GM03348 (cell line): ENCODE data around the gene KIAA0040.

Source experiments
- DNase-seq: peaks from one replicate; pipeline ENCODE4 v3.0.0; 2012; ENCODE audit warnings: low spot score

Gene KIAA0040

DNA sequence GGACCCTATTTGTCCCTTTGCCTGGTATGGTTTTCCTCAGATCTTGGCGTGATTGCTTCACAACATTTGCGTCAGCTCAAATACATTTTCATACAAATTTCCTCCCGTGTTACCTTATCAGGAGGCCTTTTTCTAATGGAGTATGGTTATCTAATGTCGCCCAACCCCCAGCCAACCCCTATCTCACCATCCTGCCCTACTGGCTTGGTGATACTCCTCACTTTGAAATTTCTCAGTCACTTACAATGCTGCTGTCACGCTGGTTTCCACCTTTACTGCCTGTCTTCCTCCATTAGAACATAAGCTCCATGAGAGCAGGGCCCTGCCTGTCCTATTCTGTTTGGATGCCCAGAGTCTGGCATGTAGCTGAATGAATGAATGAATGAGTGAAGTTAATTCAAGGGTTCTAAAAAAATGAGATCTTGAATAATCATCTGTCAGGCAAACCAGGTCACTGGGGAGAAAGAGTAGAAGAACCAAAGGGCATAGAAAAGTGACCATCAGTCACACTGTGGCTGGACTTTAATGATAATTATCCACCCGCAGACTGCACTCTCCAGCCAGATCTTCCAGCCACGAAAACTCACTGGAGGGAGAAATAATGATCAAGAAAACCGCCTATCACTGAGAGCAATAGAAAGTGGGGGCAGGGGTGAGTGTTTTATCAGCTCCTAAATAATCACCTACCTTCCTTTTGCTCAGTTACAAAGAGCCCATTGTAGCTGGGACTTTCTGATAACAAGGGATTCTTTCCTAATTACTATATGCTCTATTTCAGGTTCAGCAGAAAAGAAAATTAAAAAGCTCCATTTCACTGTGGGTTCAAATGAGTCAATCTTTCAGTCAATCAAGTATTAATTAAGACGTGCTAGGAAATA is 21.3 kb downstream of the KIAA0040 start:
- no peak for DNase-seq

DNA sequence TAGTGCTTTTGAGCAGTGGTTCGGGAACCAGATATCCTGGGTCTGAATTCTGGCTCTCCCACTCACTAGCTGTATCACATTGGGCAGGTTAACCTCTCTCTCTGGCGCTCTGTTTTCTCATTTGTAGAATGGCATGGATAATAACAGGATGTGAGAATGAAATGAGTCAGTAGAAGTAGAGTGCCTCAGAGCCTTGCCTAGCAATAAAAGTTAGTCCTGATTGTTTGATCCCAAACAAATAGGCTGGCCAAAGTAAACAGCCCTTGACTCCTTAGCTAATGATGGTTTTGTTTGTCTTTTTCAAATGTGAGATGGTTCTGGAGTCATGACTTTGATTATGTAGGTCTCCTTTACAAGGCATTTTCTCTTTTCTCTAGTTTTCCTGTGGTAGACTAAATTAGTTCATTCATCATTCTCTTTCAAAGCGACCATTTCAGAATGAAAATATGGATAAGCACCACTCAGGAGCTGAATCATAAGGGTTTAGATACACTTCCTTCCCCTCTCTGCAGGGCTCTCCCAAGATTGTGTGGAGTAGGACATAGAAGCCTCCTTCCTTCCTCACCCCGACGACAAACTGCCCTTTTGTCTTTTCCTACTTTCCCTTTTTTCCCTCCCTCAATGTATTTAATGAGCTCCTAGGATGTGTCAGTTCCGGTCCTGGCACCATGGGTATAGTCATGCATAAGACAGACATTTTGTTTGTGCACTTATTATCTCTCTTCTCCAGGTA is 23.1 kb downstream of the KIAA0040 start:
- DNase-seq: no peak

DNA sequence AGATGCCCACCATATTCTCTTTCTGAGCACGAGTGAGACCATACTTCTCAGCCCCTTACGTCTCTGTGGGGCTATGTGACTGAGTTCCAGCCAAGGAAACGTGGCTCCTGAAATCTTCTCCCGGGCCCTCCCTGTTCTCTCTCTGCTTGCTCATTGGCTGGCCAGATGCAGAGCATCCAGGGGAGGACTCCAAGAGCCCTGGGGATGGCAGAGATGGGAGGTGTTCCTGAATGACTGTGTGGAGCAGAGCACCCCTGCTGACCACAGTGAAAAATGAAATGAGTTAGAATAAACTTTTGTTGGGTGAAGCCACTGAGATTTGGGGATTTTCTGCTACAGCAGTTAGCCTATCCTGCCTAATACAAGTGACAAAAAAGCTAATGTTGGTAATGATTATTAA is 23.8 kb downstream of the KIAA0040 start:
- DNase-seq: no peak

GRCh38 chr1:175167861-175168260 is 24.7 kb downstream of the KIAA0040 start:
- no peak for DNase-seq

GRCh38 chr1:175166746-175167145 is 25.8 kb downstream of the KIAA0040 start:
- no peak for DNase-seq

DNA sequence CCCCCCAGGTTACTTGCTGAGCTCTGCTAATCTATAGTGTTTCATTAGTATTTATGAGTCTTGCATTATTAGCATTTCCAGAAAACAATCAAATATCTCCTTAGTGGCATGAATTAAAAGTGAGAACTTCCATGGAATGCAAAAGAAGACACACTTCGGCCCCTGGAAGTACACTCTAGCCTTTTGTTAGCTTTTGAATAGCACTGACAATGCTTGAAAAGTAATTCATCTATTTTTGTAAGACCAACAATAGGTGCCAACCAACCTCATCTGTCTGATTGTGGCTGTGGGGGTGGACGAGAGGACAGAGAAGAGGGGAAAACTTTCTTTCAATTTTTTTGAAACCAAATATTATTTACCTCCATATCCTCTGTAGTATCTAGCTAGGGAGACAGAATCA is 27.8 kb downstream of the KIAA0040 start:
- no peak for DNase-seq

GRCh38 chr1:175163702-175164101 is 28.9 kb downstream of the KIAA0040 start:
- DNase-seq: no peak

GRCh38 chr1:175162955-175163354 is 29.6 kb downstream of the KIAA0040 start:
- DNase-seq: no peak

GRCh38 chr1:175158170-175158591 is 34.4 kb downstream of the KIAA0040 start:
- DNase-seq: no peak

GRCh38 chr1:175157200-175157599 is 35.4 kb downstream of the KIAA0040 start:
- DNase-seq: no peak

DNA sequence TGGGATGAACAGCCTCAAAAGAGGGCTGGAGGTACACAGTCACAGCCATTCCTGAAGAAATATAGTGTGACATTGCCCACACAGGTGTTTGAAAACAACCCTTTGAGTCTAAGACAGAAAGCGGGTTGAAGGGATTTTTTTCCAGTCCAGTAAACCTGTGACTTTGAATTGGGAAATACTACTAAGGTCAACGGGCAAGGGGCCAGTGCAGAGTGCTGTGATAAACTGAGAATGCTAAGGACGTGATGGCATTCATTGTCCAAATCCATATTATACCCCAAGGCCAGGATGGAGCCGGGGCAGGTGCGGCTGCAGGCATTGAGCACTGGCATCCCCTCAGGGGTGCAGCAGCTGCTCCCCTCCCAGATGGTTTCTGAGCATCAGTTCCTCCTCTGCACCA is 36.6 kb downstream of the KIAA0040 start:
- no peak for DNase-seq

DNA sequence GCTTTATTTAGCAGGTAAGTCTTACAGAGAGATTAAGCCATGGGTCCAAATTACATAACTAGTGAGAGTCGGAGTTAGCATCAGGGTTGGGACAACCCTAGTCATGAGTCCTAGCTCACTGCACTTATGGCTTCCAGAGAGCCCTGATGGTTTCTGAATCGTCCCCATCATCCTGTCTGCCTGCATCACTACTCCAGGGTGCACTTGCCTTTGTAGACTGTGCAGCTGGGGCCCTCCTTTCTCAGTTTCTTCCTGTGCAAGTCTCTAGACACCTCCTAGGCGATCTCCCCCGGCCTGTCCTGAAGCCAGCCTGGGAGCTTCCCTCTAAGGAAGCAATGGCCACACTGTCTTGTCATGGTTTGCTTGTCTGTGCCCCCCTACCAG is 37.1 kb downstream of the KIAA0040 start:
- DNase-seq: no peak

- DNase-seq: peak; percentile 77
Measured at GRCh38 chr1:175154629-175155472, 37.7 kb downstream of the KIAA0040 start.

GRCh38 chr1:175152006-175152652 is 40.4 kb downstream of the KIAA0040 start:
- peak; percentile 78 for DNase-seq

DNA sequence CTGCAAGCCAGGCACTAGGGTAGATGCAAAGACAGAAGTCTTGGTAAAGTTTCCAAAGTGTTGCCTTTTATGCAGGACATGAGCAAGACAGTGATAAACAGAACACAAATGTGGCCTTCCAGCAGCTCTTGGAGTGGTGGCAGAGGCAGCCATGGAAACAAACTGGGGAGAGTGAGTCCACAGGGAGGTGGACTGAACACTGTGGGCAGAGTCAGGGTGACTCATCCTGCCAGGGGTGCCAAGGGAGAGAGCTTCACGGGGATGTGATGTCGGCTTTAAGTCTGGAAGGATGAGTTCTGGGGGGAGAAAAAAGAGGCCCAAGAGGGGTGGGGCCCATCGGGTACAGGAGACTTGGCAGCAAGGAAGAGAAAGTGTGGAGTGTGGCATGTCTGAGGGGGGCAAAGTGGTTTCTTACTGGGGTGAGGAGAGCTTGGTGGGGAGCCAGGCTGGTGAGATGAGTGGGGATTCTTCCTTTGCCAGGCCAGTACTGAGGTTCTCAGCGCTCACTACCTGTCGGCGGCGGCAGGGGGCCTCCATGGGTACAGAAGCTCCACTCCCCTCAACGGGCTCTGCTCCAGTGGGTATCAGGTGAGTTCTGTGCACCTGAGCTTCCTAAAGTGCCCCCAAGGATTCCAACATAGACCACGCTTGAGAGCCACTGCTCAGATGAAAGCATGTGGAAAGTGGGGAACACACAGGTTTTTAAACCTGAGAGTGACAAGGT is 41.8 kb downstream of the KIAA0040 start:
- DNase-seq: peak; percentile 71

GRCh38 chr1:175148068-175148467 is 44.5 kb downstream of the KIAA0040 start:
- DNase-seq: no peak

GRCh38 chr1:175147569-175147968 is 45.0 kb downstream of the KIAA0040 start:
- no peak for DNase-seq

DNA sequence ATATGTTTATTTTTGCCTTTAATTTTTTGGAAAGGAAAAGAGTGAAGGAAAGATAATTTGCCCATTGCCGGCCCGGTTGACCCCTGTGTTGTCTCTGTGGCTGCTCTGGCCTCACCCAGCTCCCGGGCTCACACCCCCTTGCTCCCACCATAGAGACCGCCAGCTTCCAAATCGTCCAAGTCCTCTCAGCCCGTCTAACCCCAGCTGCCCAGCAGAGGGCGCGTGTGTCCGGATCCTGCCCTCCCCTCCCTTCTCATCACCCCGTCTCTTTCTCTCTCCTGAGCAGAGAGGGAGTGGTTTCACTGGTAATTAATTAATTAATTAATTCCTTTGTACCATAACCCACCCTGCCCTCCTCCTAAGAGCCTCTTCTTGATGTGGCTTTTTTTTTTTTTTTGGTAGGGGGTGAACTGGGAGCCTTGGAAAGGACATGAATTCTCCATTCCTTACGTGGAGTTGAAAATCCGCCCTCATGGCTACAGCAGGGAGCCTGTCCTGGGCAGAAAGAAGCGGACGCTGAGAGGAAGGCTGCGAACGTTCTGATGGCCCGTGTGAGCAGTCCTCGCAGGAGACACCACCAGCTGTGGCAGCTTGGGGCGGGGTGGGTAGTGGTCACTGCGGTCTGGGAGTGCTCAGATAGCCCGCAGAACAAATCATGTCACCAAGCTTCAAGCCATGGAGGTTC is 45.9 kb downstream of the KIAA0040 start:
- peak; percentile 90 for DNase-seq

DNA sequence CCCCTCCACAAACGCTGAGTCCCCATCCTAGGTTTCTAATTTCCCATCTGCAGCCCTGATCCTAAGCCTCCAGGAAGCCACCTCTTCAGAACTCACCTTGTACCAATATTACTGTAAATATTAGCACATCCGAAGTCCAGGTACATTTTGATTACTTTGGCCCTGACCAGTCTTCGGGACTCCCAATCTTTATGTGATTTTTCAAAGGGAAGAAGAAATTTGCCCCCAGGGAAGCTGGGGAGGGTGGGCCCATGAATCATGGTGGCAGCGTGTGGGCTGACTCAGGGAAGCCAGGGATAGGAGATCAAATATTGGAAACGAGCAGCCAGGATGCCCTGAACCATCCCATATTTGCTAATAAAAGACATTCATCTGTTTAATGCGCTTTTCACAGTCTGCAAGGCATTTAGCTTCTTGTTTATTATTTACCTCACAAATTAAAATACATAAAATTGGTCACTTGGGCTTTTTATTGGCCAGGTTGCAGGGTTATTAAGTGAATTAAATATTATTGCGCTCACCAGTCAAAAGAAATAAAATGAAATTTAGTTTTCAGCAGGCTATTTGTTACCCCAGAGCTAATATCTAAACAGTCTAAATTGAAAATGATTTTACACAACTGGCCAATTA is 46.6 kb downstream of the KIAA0040 start:
- DNase-seq: no peak

- no peak for DNase-seq
Measured at GRCh38 chr1:175138579-175138978, 54.0 kb downstream of the KIAA0040 start.
